AG09319 (cell line): Measurements from ENCODE around the gene KIAA0319L.

ENCODE experiments used
- DNase-seq: peaks from one replicate; pipeline ENCODE4 v3.0.0-alpha.2; 2010; ENCODE audit warnings: low read depth; ENCODE audit errors: extremely low read depth
- TF ChIP-seq, protein P1 (sequence below): IDR thresholded peaks from 2 replicates; pipeline ENCODE4 v1.5.1; 2011; ENCODE audit warnings: low read depth, mild to moderate bottlenecking, inconsistent platforms, low read length, moderate library complexity

KIAA0319L gene

DNA sequence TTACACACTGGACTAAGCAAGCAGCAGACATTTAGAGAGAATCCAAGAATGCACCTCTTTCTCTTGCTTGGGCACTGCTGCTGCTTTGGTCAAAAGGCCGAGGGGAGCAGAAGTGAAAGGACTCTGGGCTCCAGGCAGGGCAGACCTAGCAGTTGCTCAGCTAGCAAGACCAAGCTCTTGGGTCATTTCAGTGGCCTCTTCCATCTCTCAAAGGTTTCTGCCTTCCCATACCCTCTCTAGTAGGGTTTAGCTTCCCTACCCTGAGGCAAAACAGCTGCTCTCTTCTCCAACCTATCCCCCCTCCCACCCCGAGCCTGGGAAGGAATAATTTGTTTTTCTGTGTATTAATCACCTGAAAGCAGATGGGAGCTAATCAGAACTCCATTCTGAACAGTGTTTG lies 41.7 kb upstream of the KIAA0319L start:
- no peak for DNase-seq
- TF ChIP-seq, protein P1, sequence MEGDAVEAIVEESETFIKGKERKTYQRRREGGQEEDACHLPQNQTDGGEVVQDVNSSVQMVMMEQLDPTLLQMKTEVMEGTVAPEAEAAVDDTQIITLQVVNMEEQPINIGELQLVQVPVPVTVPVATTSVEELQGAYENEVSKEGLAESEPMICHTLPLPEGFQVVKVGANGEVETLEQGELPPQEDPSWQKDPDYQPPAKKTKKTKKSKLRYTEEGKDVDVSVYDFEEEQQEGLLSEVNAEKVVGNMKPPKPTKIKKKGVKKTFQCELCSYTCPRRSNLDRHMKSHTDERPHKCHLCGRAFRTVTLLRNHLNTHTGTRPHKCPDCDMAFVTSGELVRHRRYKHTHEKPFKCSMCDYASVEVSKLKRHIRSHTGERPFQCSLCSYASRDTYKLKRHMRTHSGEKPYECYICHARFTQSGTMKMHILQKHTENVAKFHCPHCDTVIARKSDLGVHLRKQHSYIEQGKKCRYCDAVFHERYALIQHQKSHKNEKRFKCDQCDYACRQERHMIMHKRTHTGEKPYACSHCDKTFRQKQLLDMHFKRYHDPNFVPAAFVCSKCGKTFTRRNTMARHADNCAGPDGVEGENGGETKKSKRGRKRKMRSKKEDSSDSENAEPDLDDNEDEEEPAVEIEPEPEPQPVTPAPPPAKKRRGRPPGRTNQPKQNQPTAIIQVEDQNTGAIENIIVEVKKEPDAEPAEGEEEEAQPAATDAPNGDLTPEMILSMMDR: no peak

DNA sequence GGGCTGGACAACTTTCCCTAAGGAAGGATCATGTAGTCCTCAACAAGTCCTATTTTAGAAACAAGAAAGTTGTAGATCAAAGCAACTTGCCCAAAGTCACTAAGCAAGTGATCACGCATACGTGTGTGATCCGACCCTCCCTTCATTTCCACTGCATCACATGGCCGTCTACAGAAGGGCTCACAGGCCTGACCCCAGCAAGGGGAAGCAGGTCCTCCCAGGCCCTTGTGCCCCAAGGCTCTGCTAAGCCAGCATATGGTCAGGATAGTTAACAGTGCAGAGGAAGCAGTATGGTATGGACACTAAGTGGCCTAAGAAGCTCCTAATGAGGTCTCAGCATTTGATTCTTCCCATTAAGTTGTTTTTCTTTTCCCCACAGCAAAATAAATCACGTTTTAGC lies 40.7 kb upstream of the KIAA0319L start:
- no peak for DNase-seq
- TF ChIP-seq, protein P1: no peak

DNA sequence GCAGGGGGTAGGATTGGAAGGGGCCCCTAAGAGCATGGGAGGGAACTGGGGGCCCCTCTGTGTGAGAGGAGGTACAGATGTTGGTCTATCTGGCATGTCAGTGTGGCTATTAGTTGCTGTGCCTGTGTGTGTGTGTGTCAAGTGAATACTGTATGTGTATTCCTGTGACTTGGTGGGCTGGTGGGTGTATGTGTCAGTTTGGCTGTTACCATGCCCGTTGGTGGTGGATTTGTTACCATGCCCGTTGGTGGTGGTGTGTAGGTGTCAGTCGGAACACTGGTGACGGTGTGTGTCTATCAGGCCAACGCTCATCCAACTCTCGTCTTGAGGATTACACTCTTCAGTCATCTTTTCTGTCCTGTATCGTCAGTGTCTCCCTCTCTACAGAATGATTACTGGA lies 38.5 kb upstream of the KIAA0319L start:
- no peak for DNase-seq
- TF ChIP-seq, protein P1: no peak

DNA sequence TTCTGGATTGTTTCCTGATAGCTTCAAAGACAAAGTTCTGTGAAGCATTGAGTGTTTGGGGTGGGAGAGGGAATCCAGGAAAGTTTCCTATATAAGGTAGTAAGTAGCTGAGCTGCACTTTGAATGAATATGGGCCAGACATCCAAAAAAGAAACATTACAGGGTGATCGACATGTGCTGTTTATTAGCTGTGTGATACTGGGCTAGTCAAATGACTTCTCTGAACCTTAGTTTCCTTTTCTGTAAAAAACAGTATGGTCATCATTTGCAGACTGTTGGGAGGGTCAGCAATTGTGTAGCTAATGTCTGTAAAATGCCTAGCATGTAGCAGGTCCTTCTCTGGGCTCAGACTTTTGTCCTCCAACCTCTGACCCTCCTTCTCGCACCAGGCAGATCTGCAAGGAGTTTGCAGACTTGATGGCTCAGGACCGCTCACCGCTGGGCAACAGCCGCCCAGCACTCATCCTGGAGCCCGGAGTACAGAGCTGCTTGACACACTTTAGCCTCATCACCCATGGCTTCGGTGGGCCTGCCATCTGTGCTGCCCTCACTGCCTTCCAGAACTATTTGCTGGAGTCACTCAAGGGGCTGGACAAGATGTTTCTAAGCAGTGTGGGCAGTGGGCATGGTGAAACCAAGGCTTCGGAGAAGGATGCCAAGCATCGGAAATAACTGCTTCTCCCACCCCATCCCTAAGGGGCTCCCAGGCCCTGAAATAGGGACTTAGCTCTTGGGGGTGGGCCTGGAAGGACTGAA lies 37.0 kb upstream of the KIAA0319L start:
- TF ChIP-seq, protein P1: no peak
- DNase-seq: no peak

DNA sequence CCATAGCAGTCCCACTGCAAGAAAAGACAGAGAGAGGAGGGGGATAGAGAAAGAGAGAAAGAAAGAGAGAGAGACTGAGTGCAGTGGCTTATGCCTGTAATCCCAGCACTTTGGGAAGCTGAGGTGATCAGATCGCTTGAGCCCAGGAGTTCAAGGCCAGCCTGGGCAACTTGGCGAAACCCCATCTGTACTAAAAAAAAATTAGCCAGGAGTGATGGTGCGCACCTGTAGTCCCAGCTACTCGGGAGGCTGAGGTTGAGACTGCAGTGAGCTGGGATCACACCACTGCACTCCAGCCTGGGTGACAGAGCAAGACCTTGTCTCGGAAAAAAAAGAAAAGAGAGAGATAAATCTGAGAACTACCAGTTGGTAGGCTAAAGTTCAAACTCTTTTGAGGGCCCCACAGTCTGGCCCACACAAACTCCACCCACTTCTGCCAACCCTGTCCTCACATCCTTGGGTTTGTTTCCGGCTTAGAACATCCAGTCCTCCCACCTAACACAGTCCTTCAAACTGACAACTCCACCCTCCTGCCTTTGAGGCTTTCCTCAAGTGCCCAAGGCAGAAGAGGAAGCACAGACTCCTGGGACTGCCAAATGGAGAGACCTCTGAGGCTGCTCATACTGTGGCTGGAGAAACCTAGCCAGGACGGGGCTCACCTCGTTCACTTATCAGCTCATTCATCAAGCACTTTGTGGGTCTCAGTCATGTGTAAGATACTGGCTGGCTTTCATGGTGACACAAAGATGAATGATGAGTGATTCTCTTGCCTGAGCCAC lies 36.0 kb upstream of the KIAA0319L start:
- no peak for DNase-seq
- TF ChIP-seq, protein P1: no peak

DNA sequence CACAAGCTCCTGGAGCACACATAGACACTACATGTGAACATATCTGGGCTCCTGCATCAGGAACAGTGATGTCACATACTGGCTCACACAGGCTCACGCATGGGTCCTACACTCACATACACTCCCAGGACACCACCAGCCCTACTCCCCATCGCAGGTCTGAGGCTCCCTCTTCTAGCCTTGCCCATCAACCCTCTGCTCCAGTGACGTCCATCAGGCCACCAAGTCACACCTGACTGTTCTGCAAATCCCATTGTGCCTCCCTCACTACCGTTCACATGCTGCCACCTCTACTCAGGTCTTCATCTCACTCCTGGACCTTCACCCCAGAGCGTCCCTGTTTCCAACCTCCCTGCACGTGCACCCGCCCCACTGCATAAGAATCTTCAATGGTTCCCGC lies 34.0 kb upstream of the KIAA0319L start:
- DNase-seq: no peak
- TF ChIP-seq, protein P1: no peak

DNA sequence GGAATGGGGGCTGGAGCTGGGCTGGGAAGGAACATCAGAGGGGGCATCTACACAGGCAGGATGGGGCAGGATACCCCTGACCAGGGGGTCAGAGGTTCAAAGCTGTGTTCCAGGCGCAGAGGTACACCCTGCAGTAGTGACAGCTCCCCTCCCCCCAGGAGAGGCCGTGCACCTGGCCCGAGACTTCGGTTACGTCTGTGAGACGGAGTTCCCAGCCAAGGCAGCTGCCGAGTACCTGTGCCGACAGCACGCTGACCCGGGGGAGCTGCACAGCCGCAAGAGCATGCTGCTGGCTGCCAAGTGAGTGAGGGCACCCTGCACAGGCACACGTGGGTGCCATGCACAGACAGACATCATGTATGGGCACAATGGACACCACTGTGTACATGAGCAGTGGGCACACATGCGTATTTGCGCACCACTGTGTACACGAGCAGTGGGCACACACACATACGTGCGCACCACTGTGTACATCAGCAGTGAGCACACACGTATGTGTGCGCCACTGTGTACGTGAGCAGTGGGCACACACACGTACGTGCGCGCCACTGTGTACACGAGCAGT lies 33.4 kb upstream of the KIAA0319L start:
- no peak for DNase-seq
- TF ChIP-seq, protein P1: no peak
